Aorta (tissue), 5 donors: Measurements from ENCODE around the gene MAGEL2. TPM values are rescaled to one million over a fixed set of nuclear protein-coding genes. Genes with fewer than 3 reads are reported as not detected.
A peak's percentile ranks its signal among the peaks of the same experiment; 100 is the strongest.

Experiments used
- ATAC-seq: fragments of 200-7000 bp; cut with Tn5 transposase; one replicate; pipeline ENCODE4 v1.9.1; 2022; ENCODE audit warnings: moderate library complexity; ENCODE audit not compliant: low FRiP score
- DNase-seq, 2 donors: peaks; one replicate each; pipeline ENCODE4 v3.0.0-alpha.2; 2020
- H3K27ac ChIP-seq, 2 donors: one replicate each; pipeline ENCODE4 v1.5.1; 2013; ENCODE audit warnings: low read length in 2 of 2, mild to moderate bottlenecking in 2 of 2, moderate library complexity in 2 of 2, control low read depth in 1 of 2, inconsistent platforms in 1 of 2, low read depth in 1 of 2
- H3K27me3 ChIP-seq, 2 donors: one replicate each; pipeline ENCODE4 v1.6.1; 2013; ENCODE audit warnings: control low read depth in 1 of 2, low read length in 1 of 2, mild to moderate bottlenecking in 1 of 2, moderate library complexity in 1 of 2; ENCODE audit not compliant: insufficient read depth in 2 of 2, control insufficient read depth in 1 of 2
- H3K36me3 ChIP-seq, 2 donors: one replicate each; pipeline ENCODE4 v1.6.1; 2013; ENCODE audit warnings: control low read depth in 1 of 2, low read length in 1 of 2, mild to moderate bottlenecking in 1 of 2; ENCODE audit not compliant: insufficient read depth in 2 of 2, control insufficient read depth in 1 of 2
- H3K4me1 ChIP-seq, 2 donors: one replicate each; pipeline ENCODE4 v1.6.1; 2013; ENCODE audit warnings: low read length in 2 of 2, control low read depth in 1 of 2, mild to moderate bottlenecking in 1 of 2, moderate library complexity in 1 of 2; ENCODE audit not compliant: insufficient read depth in 2 of 2, control insufficient read depth in 1 of 2
- H3K4me3 ChIP-seq, 2 donors: one replicate each; pipeline ENCODE4 v1.5.1; 2013; ENCODE audit warnings: low read length in 2 of 2, control low read depth in 1 of 2, mild to moderate bottlenecking in 1 of 2
- H3K9me3 ChIP-seq: one replicate; pipeline ENCODE4 v1.6.1; 2013; ENCODE audit warnings: mild to moderate bottlenecking, low read length; ENCODE audit not compliant: control insufficient read depth
- WGBS, 2 donors: extraction: QIAGEN DNeasy Blood & Tissue Kit; methylation state at CpG; one replicate each; pipeline ENCODE4 v1.1.7; 2013; 5-methylcytosine and 5-hydroxymethylcytosine counted together
- intact Hi-C, 2 donors: fragments of 100-400 bp; cut with DNase I; formaldehyde crosslinking; loops; one replicate each; pipeline versions ENCODE4 v1.14.2 to v1.15.0; 2022
- long read RNA-seq, 2 donors: library from polyadenylated mRNA; unstranded; transcript quantifications; one replicate each; pipeline ENCODE4 v2.0.0, GENCODE V29; 2020 to 2021
- polyA plus RNA-seq, 2 donors: library from polyadenylated mRNA; stranded (reverse); fragments of 200-250 nt; gene quantifications; one replicate each; pipeline ENCODE4 v1.2.3, GENCODE V29; 2013
- total RNA-seq, 2 donors: library from RNA; stranded (reverse); fragmentation: NEBNext Ultra II Directional; extraction: Animal tissue kit (Norgen Biotek cat#: 25700); gene quantifications; one replicate each; pipeline ENCODE4 v1.2.1, GENCODE V29; 2021
- donor health status: healthy with polysubstance abuse.
- donor health status: Bipolar disorder and iron deficiency.
- donor health status: DM: no; HTN: no; CAD: no.
- donor health status: DM: no; HTN: no; CAD: no.
- donor health status: DM: yes; HTN: yes; CAD: no.

Gene MAGEL2
- total RNA-seq (under 1 TPM; 0.13 to 0.27 TPM), polyA plus RNA-seq (under 1 TPM in 1 of 2 donors, not detected in 1; 0.10 TPM)
- long read RNA-seq, donor 1 = 0 reads
- long read RNA-seq, donor 2 = 0 reads

GRCh38 chr15:23647421-23648370 lies at the start of gene MAGEL2:
TSS of gene MAGEL2 (minus strand) at chr15:23647867. CDS start at chr15:23647742, 125 bp downstream.
- intact Hi-C loops = loop anchor here in 1 of 2 donors (10.0 kb wide), 1 partner anchor 227 kb away; no protein-coding TSS in a partner anchor
- Histone ChIP-seq H3K4me1 (no peaks in the 10 kb centered on the region), H3K27me3 (no peaks in the 10 kb centered on the region), H3K36me3 (no peaks in the 10 kb centered on the region), H3K27ac (no peak within 1 kb of the TSS), H3K4me3 (peak within 1 kb of the TSS in 1 of 2 donors; percentile 13), H3K9me3 (no peaks in the 10 kb centered on the region)
- WGBS, 2 donors = 52 to 55% methylated on average over 37 of the region's 37 CpGs
- ATAC-seq (peak; percentile 26), DNase-seq (peak in 1 of 2 donors; percentile 69)

- no peaks in the 10 kb centered on the region for H3K9me3 ChIP-seq
- H3K36me3 ChIP-seq = no peaks in the 10 kb centered on the region
- ATAC-seq = no peak
- intact Hi-C loops = no loop called here
- no peaks in the 10 kb centered on the region for H3K4me1 ChIP-seq
- H3K27ac ChIP-seq = no peak overlapping the region
- H3K4me3 ChIP-seq = no peak overlapping the region
- 61 to 69% methylated on average over 2 of the region's 2 CpGs for WGBS, 2 donors
- no peaks in the 10 kb centered on the region for H3K27me3 ChIP-seq
- DNase-seq = no peak
Measured at GRCh38 chr15:23695282-23695681, 47.6 kb upstream of the MAGEL2 start.

DNA sequence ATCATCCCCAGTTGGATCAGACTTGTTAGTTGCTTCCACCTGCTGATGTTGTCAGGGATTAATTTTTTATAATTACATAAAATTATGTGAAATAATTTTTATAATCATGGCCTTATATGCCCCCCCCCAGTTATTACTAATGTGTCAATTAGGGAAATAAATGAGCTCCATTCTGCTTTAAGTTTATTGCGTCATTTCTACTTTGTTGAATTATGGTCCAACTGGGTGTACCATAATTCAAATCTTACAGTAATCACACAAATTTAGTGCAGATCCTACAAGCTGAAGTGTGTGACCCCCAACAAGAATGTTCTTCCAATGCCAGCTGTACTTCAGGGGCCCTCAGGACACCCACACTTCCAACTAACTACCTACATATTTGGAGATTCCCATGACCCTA lies 46.9 kb upstream of the MAGEL2 start:
- Histone ChIP-seq H3K4me3 (no peak overlapping the region), H3K9me3 (no peaks in the 10 kb centered on the region), H3K36me3 (no peaks in the 10 kb centered on the region), H3K27me3 (no peaks in the 10 kb centered on the region), H3K27ac (no peak overlapping the region), H3K4me1 (no peaks in the 10 kb centered on the region)
- intact Hi-C loops = no loop called here
- DNase-seq (no peak), ATAC-seq (no peak)
- WGBS, 2 donors = 88 to 94% methylated on average over 1 of the region's 1 CpG

DNA sequence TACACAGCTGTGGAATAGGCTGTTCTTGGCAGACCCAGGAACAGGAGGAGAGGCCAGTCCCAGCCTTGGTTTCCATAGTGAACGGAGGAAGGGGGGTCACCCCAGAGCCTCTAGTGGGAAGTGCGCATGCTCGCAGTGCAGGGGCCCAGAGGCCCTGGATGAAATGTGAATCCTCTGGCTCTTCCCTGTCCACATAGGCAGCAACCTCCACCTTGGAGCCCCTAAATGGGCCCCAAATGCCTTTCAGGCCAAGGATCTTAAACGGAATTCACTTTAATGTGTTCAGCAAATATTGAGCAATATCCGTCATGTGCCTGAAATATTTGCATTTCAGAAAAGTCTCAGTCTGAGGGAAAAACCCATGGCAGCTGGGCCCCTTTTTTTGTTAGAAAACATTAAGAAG lies 42.8 kb upstream of the MAGEL2 start:
- Histone ChIP-seq H3K27ac (no peak overlapping the region), H3K4me1 (no peaks in the 10 kb centered on the region), H3K36me3 (no peaks in the 10 kb centered on the region), H3K9me3 (no peaks in the 10 kb centered on the region), H3K4me3 (no peak overlapping the region), H3K27me3 (no peaks in the 10 kb centered on the region)
- WGBS, 2 donors = 56 to 66% methylated on average over 5 of the region's 5 CpGs
- DNase-seq = peak in 1 of 2 donors; percentile 57
- intact Hi-C loops = no loop called here
- peak; percentile 77 for ATAC-seq

- H3K27ac ChIP-seq = no peak overlapping the region
- 67 to 69% methylated on average over 4 of the region's 4 CpGs for WGBS, 2 donors
- H3K27me3 ChIP-seq = no peaks in the 10 kb centered on the region
- no peak for DNase-seq
- no peaks in the 10 kb centered on the region for H3K9me3 ChIP-seq
- no peak for ATAC-seq
- H3K4me1 ChIP-seq = no peaks in the 10 kb centered on the region
- no peak overlapping the region for H3K4me3 ChIP-seq
- intact Hi-C loops = no loop called here
- H3K36me3 ChIP-seq = no peaks in the 10 kb centered on the region
Measured at GRCh38 chr15:23690015-23690414, 42.3 kb upstream of the MAGEL2 start.

GRCh38 chr15:23687143-23687470 lies 39.4 kb upstream of the MAGEL2 start, which contains the start of gene NDN:
TSS of gene NDN (minus strand) at chr15:23687305. CDS start at chr15:23687217, 88 bp downstream.
- Histone ChIP-seq H3K27ac (no peak within 1 kb of the TSS), H3K27me3 (no peaks in the 10 kb centered on the region), H3K4me1 (no peaks in the 10 kb centered on the region), H3K4me3 (peak within 1 kb of the TSS in 1 of 2 donors; percentile 48), H3K36me3 (no peaks in the 10 kb centered on the region), H3K9me3 (no peaks in the 10 kb centered on the region)
- intact Hi-C loops = no loop called here
- WGBS, 2 donors = 24 to 30% methylated on average over 36 to 38 of the region's 38 CpGs
- ATAC-seq (peak; percentile 69), DNase-seq (peak; percentile 53 to 82)

- no peak for DNase-seq
- peak; percentile 58 for ATAC-seq
- no peaks in the 10 kb centered on the region for H3K4me1 ChIP-seq
- intact Hi-C loops = no loop called here
- H3K9me3 ChIP-seq = no peaks in the 10 kb centered on the region
- WGBS, 2 donors = 29 to 33% methylated on average over 57 of the region's 57 CpGs
- peak overlapping the region in 1 of 2 donors; percentile 48 for H3K4me3 ChIP-seq
- H3K27ac ChIP-seq = no peak overlapping the region
- H3K27me3 ChIP-seq = no peaks in the 10 kb centered on the region
- H3K36me3 ChIP-seq = no peaks in the 10 kb centered on the region
Measured at GRCh38 chr15:23686466-23687142, 38.9 kb upstream of the MAGEL2 start.

DNA sequence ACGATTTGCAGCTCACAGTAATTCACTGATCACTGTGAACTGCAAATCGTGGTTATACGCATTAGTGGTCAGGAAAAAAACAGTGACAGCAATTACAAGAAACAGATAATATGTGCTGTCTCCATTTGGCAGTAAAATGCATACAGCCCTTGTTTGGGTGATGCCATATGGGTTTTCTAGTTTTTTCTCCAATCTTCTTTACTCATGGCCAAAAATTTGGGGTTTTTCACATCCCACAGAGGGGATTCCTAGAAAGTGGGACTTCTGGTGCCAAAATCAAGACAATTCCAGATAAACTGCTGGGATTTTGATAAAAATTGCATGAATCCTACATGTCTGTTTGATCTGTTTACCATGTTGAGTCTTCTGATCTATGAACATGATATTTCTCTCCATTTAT lies 23.8 kb upstream of the MAGEL2 start:
- DNase-seq = no peak
- Histone ChIP-seq H3K36me3 (no peaks in the 10 kb centered on the region), H3K27ac (no peak overlapping the region), H3K27me3 (no peaks in the 10 kb centered on the region), H3K4me1 (no peaks in the 10 kb centered on the region), H3K9me3 (no peaks in the 10 kb centered on the region), H3K4me3 (no peak overlapping the region)
- WGBS, 2 donors = 51 to 59% methylated on average over 3 of the region's 3 CpGs
- intact Hi-C loops = no loop called here
- ATAC-seq = no peak
